Hematopoietic multipotent progenitor cell treated with erythropoietin and hydrocortisone succinate and interleukin-3 and kit ligand, for 6 days (in vitro differentiated cells): Measurements from ENCODE around the gene PERCC1.
"Not testable (repeated sequence)": the region's sequence is repeated elsewhere in the genome, so short reads cannot be mapped to it uniquely, and the experiment has no call there.

ENCODE experiments used
- DNase-seq: peaks from one replicate; pipeline ENCODE4 v3.0.0-alpha.2; 2015

PERCC1 gene

GRCh38 chr16:1435921-1436697 lies 5.2 kb downstream of the PERCC1 start:
- no peak for DNase-seq

GRCh38 chr16:1436731-1437355 lies 6.0 kb downstream of the PERCC1 start:
- DNase-seq: no peak

- no peak for DNase-seq
These were observed 6.7 kb downstream of the PERCC1 start for GRCh38 chr16:1437606-1438005.

GRCh38 chr16:1438229-1439057 lies 7.6 kb downstream of the PERCC1 start:
- DNase-seq: no peak

GRCh38 chr16:1439058-1439698 lies 8.3 kb downstream of the PERCC1 start:
- no peak for DNase-seq

- not testable (repeated sequence) for DNase-seq
These were observed 8.8 kb downstream of the PERCC1 start for GRCh38 chr16:1439699-1440074.

- no peak for DNase-seq
These were observed 10.5 kb downstream of the PERCC1 start for GRCh38 chr16:1441391-1441829.

- no peak for DNase-seq
These were observed 11.8 kb downstream of the PERCC1 start for GRCh38 chr16:1442697-1443096.

- no peak for DNase-seq
These were observed 12.6 kb downstream of the PERCC1 start for GRCh38 chr16:1443403-1443973.

- no peak for DNase-seq
These were observed 13.3 kb downstream of the PERCC1 start, which contains the start of gene CCDC154 for GRCh38 chr16:1443980-1444729. Gene CCDC154 (minus strand): TSS chr16:1444556. CDS start chr16:1444322, 234 bp downstream.

GRCh38 chr16:1444730-1445517 lies 14.0 kb downstream of the PERCC1 start:
- DNase-seq: no peak

GRCh38 chr16:1445518-1446203 lies 14.8 kb downstream of the PERCC1 start:
- no peak for DNase-seq

GRCh38 chr16:1446296-1447080 lies 15.6 kb downstream of the PERCC1 start:
- DNase-seq: no peak

GRCh38 chr16:1447965-1448364 lies 17.1 kb downstream of the PERCC1 start:
- no peak for DNase-seq

GRCh38 chr16:1448536-1449116 lies 17.7 kb downstream of the PERCC1 start:
- DNase-seq: no peak

GRCh38 chr16:1449201-1449788 lies 18.4 kb downstream of the PERCC1 start:
- DNase-seq: no peak

GRCh38 chr16:1450218-1450617 lies 19.3 kb downstream of the PERCC1 start:
- DNase-seq: no peak

- DNase-seq: no peak
These were observed 20.0 kb downstream of the PERCC1 start for GRCh38 chr16:1450841-1451240.
